ENCODE results near the gene C7orf57.
A peak's percentile ranks its signal among the peaks of the same experiment; 100 is the strongest.

Gene C7orf57

GRCh38 chr7:48096273-48096672 is 60.9 kb downstream of the C7orf57 start:
- Mint-ChIP-seq H3K27me3 (no peaks in the 10 kb centered on the region), H3K27ac (peak overlapping the region; percentile 94 to 96), H3K4me1 (ENCODE audit: low read depth in 2 of 2) (peaks cover 73 to 81% of the 10 kb centered on the region in 2 donors), H3K36me3 (ENCODE audit: insufficient read depth) (peaks cover 88% of the 10 kb centered on the region), H3K9me3 (no peaks in the 10 kb centered on the region), H3K4me3 (peak overlapping the region; percentile 67 to 77)
- DNase-seq = no peak
- ATAC-seq (replicated peaks) = peak; percentile 33

DNA sequence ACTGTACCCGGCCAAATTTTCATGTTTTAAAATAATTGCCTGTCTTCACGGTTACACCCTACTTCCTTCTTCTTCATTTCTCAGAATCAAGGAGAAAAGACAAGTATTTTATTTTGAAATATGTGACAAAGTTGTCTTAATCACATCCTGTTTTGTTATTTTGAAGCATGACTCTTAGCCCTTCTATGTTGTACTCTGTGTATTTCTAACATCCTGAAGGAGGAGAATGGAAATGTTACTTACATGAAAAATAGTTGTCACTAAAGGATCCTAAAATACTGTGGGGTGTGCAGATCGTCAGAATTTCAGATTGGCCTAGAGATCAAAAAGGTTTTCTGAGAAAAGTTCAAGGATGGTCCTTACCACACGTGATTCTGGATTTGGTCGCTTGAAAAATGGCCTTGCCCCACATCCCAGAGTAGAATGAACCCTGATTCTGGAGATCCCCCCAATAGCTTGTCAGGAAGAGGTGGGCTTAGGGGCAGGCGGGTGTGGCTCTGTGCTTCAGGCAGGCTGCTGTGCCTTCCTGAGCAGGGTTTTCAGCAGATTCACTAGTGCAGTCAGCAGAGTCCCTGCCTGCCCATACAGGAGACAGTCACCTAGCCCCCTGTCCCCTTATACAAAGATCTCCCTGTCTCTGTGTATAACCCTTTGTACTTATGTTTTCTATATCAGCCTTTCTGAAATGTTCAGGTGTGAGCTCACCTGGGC is 62.3 kb downstream of the C7orf57 start:
- DNase-seq (no peak), ATAC-seq (replicated peaks) (peak; percentile 56)
- Mint-ChIP-seq H3K36me3 (ENCODE audit: insufficient read depth) (peaks cover 88% of the 10 kb centered on the region), H3K27ac (peak overlapping the region; percentile 94 to 96), H3K9me3 (no peaks in the 10 kb centered on the region), H3K27me3 (no peaks in the 10 kb centered on the region), H3K4me3 (peak overlapping the region; percentile 59 to 77), H3K4me1 (ENCODE audit: low read depth in 2 of 2) (peaks cover 72 to 78% of the 10 kb centered on the region in 2 donors)

- Mint-ChIP-seq H3K4me3 (peak overlapping the region; percentile 59 to 77), H3K36me3 (ENCODE audit: insufficient read depth) (peaks cover 88% of the 10 kb centered on the region), H3K27me3 (no peaks in the 10 kb centered on the region), H3K4me1 (ENCODE audit: low read depth in 2 of 2) (peaks cover 64 to 74% of the 10 kb centered on the region in 2 donors), H3K9me3 (no peaks in the 10 kb centered on the region), H3K27ac (peak overlapping the region; percentile 94 to 96)
- no peak for DNase-seq
- ATAC-seq (replicated peaks) = no peak
These were observed 63.5 kb downstream of the C7orf57 start for GRCh38 chr7:48098846-48099245.

GRCh38 chr7:48099781-48100180 is 64.4 kb downstream of the C7orf57 start:
- Mint-ChIP-seq H3K9me3 (no peaks in the 10 kb centered on the region), H3K4me1 (ENCODE audit: low read depth in 2 of 2) (peaks cover 64 to 69% of the 10 kb centered on the region in 2 donors), H3K36me3 (ENCODE audit: insufficient read depth) (peaks cover 88% of the 10 kb centered on the region)

GRCh38 chr7:48101352-48101751 is 66.0 kb downstream of the C7orf57 start:
- ATAC-seq (replicated peaks) = no peak
- peaks cover 89% of the 10 kb centered on the region for H3K36me3 Mint-ChIP-seq (ENCODE audit: insufficient read depth)
- peaks cover 51 to 55% of the 10 kb centered on the region in 2 donors for H3K4me1 Mint-ChIP-seq (ENCODE audit: low read depth in 2 of 2)
- H3K27me3 Mint-ChIP-seq = no peaks in the 10 kb centered on the region
- H3K27ac Mint-ChIP-seq = peak overlapping the region in 1 of 2 donors; percentile 92
- no peaks in the 10 kb centered on the region for H3K9me3 Mint-ChIP-seq
- no peak for DNase-seq
- H3K4me3 Mint-ChIP-seq = no peak overlapping the region

More at GRCh38 chr7:48099781-48100180, 64.4 kb downstream of the C7orf57 start:
- DNase-seq (no peak), ATAC-seq (replicated peaks) (no peak)
- Mint-ChIP-seq H3K27ac (peak overlapping the region; percentile 73 to 96), H3K27me3 (no peaks in the 10 kb centered on the region), H3K4me3 (peak overlapping the region in 1 of 2 donors; percentile 77)

DNA sequence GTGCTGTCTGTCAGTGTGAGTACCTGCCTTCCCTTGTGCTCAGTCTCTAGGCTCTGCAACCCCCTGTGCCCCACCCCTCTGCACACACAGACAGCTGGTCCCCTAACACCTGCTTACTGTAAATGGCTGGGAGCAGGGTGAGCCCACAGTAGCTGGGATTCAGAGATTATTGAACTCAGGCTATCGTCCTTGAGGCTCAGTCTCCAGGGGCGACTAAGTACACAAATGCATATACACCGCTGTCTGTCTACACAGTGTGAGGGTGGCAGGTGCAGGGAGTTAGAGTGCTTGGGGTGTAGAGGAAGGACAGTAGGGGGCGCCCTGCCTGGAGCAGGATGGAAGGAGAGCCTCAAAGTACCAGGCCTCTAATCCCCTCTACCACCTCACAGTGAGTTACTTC is 66.6 kb downstream of the C7orf57 start:
- ATAC-seq (replicated peaks) = peak; percentile 41
- Mint-ChIP-seq H3K4me3 (no peak overlapping the region), H3K36me3 (ENCODE audit: insufficient read depth) (peaks cover 90% of the 10 kb centered on the region), H3K27me3 (no peaks in the 10 kb centered on the region), H3K27ac (peak overlapping the region; percentile 92), H3K4me1 (ENCODE audit: low read depth in 2 of 2) (peaks cover 45 to 50% of the 10 kb centered on the region in 2 donors), H3K9me3 (no peaks in the 10 kb centered on the region)
- no peak for DNase-seq

DNA sequence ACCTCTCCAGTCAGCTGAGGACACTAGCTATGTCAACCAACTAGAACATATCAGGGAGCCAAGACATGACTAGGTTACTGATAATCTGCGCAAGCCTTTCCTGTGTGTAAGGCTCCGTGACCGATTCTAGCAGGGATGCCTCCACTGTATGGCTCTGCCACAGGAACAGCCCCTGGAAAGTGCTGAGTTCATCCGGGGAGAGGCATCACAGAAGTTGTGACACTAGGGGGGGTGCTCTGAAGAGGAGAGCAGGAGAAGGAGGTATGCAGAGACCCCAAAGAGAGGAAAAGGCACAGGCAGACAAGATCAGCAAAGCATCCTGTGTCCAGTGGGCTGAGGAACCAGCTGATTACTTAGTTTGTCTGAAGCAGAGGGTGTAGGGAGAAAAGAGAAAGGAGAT is 67.2 kb downstream of the C7orf57 start:
- H3K36me3 Mint-ChIP-seq (ENCODE audit: insufficient read depth) = peaks cover 91% of the 10 kb centered on the region

DNA sequence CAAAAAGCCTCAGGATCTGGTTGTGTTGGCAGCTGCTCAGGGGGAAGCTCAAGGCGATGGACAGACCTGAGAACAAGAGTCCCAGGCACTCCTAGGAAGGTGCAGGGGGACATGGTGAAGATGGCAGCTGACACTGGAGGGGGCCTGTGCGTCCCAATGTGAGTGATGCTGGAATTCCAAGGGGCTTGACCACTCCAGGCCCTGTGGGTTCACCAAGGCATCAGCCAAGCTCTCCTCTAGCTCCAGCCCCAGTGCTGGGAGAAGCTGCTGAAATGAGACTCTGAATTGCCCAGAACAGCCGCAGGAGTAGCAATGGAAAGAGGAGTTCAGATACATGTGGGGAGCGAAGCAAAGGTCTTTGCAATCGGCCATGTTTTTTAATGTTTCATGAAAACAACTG is 69.7 kb downstream of the C7orf57 start:
- no peak for ATAC-seq (replicated peaks)
- H3K27ac Mint-ChIP-seq = peak overlapping the region; percentile 77 to 92
- H3K9me3 Mint-ChIP-seq = no peaks in the 10 kb centered on the region
- H3K36me3 Mint-ChIP-seq (ENCODE audit: insufficient read depth) = peaks cover 95% of the 10 kb centered on the region
- H3K4me3 Mint-ChIP-seq = no peak overlapping the region
- no peak for DNase-seq
- peaks cover 22 to 28% of the 10 kb centered on the region in 2 donors for H3K4me1 Mint-ChIP-seq (ENCODE audit: low read depth in 2 of 2)
- no peaks in the 10 kb centered on the region for H3K27me3 Mint-ChIP-seq

More for the DNA sequence above, 67.2 kb downstream of the C7orf57 start:
- DNase-seq (no peak), ATAC-seq (replicated peaks) (no peak)
- no peak overlapping the region for H3K4me3 Mint-ChIP-seq
- peaks cover 41 to 47% of the 10 kb centered on the region in 2 donors for H3K4me1 Mint-ChIP-seq (ENCODE audit: low read depth in 2 of 2)
- H3K27ac Mint-ChIP-seq = peak overlapping the region; percentile 92
- no peaks in the 10 kb centered on the region for H3K27me3 Mint-ChIP-seq
- no peaks in the 10 kb centered on the region for H3K9me3 Mint-ChIP-seq

GRCh38 chr7:48106906-48107659 is 71.7 kb downstream of the C7orf57 start:
- no peak overlapping the region for H3K4me3 Mint-ChIP-seq
- H3K27me3 Mint-ChIP-seq = no peaks in the 10 kb centered on the region
- H3K4me1 Mint-ChIP-seq (ENCODE audit: low read depth in 2 of 2) = peaks cover 22 to 28% of the 10 kb centered on the region in 2 donors
- H3K27ac Mint-ChIP-seq = peak overlapping the region; percentile 52 to 74
- peaks cover 81% of the 10 kb centered on the region for H3K36me3 Mint-ChIP-seq (ENCODE audit: insufficient read depth)
- ATAC-seq (replicated peaks) (no peak), DNase-seq (no peak)
- H3K9me3 Mint-ChIP-seq = no peaks in the 10 kb centered on the region

DNA sequence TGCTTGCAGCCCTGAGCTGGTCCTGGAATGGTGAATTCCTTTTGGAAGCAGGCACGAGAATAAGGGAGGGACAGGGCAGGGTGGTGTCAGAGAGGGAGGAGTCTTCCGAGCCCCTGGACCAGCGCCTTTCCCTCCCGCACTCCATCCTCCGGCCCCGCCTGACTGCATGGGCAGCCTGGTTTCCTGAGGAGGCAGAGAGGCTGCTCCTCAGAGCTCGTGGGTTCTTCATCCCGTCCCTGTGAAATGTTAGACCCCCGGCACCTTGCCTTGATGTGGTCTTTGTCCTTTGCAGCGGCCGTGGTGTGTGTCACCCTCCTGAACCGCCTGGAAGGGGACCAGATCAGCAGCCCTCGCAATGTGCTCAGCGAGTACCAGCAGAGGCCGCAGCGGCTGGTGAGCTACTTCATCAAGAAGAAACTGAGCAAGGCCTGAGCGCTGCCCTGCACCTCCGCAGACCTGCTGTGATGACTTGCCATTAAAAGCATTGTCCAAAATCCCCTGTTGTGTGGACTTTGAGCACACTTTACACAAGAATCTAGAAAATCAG is 72.7 kb downstream of the C7orf57 start:
- ATAC-seq (replicated peaks) = no peak
- Mint-ChIP-seq H3K4me3 (no peak overlapping the region), H3K9me3 (no peaks in the 10 kb centered on the region), H3K27ac (peak overlapping the region in 1 of 2 donors; percentile 52), H3K36me3 (ENCODE audit: insufficient read depth) (peaks cover 74% of the 10 kb centered on the region), H3K27me3 (no peaks in the 10 kb centered on the region), H3K4me1 (ENCODE audit: low read depth in 2 of 2) (peaks cover 15 to 23% of the 10 kb centered on the region in 2 donors)
- no peak for DNase-seq

DNA sequence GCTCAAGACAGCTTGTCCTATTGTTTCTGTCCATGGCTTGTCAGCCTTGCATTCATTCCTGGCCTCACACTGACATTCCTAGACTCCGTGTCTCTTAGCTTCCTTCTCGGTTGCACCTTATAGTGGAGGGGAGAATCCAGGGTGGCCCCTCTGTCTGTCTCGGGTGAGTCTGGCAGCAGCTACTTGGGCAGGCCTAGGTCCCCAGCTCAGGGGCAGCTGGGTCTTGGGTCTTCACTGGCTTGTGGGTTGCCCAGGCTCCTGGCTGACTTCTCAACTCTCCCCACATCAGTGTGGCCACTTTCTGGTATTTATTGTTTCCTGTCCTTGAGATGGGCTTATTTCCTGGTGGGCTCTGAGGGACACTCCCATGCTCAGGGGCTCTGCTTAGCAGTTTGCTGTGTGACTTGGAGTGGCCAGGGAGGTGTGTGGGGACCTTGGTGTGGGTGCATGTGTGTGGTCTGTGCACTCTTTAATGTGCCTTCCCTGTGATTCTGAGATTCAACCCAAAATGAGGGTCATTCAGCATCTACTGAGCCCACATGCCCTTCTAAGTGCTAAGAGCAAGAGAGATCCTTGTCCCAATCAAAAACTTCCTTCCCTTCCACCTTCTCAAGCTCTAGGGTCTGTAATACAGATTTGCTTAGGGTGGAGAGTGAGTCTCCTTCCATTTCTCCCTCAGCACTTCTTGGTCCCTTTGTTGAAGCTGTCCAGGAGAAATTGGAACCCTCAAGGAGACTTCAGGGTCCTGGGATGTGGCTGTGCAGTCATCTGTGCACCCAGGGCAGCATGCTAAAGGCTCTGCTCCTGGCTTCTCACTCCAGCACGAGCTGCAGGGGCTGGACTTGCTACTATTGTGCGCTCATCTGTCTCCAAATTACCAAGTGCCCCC is 73.9 kb downstream of the C7orf57 start:
- DNase-seq (no peak), ATAC-seq (replicated peaks) (peak; percentile 3)
- H3K4me3 Mint-ChIP-seq = peak overlapping the region in 1 of 2 donors; percentile 36
- H3K4me1 Mint-ChIP-seq (ENCODE audit: low read depth in 2 of 2) = peaks cover 15 to 17% of the 10 kb centered on the region in 2 donors
- H3K36me3 Mint-ChIP-seq (ENCODE audit: insufficient read depth) = peaks cover 62% of the 10 kb centered on the region
- H3K27ac Mint-ChIP-seq = peak overlapping the region; percentile 91 to 94
- no peaks in the 10 kb centered on the region for H3K9me3 Mint-ChIP-seq
- no peaks in the 10 kb centered on the region for H3K27me3 Mint-ChIP-seq

- H3K27ac Mint-ChIP-seq = peak overlapping the region; percentile 91 to 94
- H3K27me3 Mint-ChIP-seq = no peaks in the 10 kb centered on the region
- no peaks in the 10 kb centered on the region for H3K9me3 Mint-ChIP-seq
- peaks cover 10 to 13% of the 10 kb centered on the region in 2 donors for H3K4me1 Mint-ChIP-seq (ENCODE audit: low read depth in 2 of 2)
- H3K36me3 Mint-ChIP-seq (ENCODE audit: insufficient read depth) = peaks cover 53% of the 10 kb centered on the region
- ATAC-seq (replicated peaks) (peak; percentile 95), DNase-seq (peak; percentile 90 to 91 (median 90))
- H3K4me3 Mint-ChIP-seq = peak overlapping the region in 1 of 2 donors; percentile 36
These were observed 74.7 kb downstream of the C7orf57 start for GRCh38 chr7:48109848-48110663.

Measured in effector memory CD8-positive, alpha-beta T cell (primary cell).